Measurements from ENCODE around the gene TAF3.

TAF3 gene

DNA sequence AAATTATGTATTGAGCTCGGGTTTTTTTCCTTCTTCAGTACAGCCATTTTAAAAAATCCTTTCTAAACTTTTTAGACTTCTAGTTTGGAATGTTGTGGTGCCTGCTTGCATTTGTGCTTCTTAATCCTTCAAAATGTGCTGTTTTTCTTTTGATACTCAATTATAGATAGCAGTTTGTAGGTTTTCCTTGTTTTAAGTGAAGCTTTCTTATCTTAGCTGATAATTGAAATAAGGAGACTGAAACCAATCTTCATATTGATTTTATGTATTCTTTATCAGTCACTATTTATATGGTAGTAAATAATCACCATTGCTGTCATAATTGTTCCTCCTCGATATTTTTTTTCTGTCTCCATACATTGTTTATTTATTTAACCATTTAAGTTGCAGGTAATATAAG lies 56.6 kb downstream of the TAF3 start:
- DNase-seq (ENCODE audit: low read depth in 2 of 2), result no peak

- no peak for DNase-seq (ENCODE audit: low read depth in 2 of 2)
Observed at GRCh38 chr10:7876541-7877127, 58.3 kb downstream of the TAF3 start.

- DNase-seq (ENCODE audit: low read depth in 2 of 2), result no peak
Observed at GRCh38 chr10:7881119-7881518, 62.8 kb downstream of the TAF3 start.

GRCh38 chr10:7886056-7886455 lies 67.8 kb downstream of the TAF3 start:
- no peak for DNase-seq (ENCODE audit: low read depth in 2 of 2)

- DNase-seq (ENCODE audit: low read depth in 2 of 2), result no peak
Observed at GRCh38 chr10:7887174-7887816, 69.0 kb downstream of the TAF3 start.

DNA sequence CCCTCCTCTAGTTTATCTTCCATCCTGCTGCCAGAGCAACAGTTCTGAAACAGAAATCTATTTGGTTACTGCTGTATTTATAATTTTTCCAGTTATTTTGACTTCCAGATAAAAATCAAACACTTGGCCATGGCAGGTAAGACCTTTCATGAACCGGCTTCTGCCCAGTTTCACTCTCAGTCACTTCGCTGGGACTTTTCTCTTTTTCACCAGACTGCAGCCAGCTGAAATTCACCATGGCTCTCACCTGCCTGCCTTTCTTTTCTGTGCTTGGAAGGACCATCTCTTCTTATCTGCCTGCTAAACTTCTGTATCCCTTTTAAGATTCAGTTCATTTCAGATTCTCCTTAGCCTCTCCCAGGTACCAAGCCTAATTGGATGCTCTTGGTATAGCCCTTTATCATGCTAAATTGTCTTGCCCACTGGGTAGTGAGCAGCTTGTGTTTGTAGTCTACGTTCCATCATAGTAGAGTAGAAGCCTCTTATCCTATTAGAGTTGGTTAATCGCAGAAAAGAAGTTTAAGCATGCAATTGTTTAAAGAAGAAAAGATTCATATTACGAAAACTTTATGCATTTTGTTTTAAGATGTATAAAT lies 71.7 kb downstream of the TAF3 start:
- DNase-seq (ENCODE audit: low read depth in 2 of 2), result no peak

DNA sequence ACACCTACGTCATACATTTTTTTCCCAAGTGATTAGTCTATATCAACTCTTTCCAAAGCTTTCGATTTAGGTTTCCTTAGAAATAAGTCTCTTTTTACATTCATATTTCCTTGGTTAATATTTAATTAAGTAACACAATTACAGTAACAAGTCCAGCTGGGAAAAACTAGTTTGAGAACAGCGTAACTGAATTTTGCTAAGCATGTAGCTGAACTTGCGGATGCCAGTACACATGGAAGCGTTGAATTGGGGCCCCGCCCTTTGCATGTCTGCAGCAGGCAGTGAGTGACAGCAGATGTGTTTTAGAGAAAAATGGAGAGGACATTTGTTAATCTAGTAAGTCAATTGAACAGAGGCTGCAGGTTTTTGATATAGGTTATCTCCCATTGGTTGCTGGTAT lies 72.5 kb downstream of the TAF3 start:
- DNase-seq (ENCODE audit: low read depth in 2 of 2), result no peak

- no peak for DNase-seq (ENCODE audit: low read depth in 2 of 2)
Observed at GRCh38 chr10:7891634-7892033, 73.3 kb downstream of the TAF3 start.

- no peak for DNase-seq (ENCODE audit: low read depth in 2 of 2)
Observed at GRCh38 chr10:7892146-7892545, 73.8 kb downstream of the TAF3 start.

GRCh38 chr10:7895699-7896090 lies 77.4 kb downstream of the TAF3 start:
- no peak for DNase-seq (ENCODE audit: low read depth in 2 of 2)

DNA sequence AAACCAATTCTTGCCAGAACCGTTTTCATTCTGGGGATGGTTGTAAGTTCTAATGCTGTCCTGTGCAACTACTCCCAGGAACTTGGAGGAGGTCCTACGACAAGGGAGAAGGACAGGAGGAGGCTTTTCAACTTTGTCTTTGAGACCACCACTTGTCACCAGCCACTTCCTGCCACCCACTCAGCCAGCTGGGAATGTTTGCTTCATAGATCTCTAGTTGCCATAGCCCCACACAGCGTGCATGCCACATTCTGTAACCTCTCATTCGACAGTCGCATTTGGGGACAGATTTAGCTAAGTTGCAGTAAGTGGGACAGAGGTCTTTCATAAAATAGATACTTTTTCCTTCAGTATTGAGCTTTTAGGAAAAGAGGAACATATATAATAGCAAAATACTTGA lies 78.0 kb downstream of the TAF3 start:
- DNase-seq (ENCODE audit: low read depth in 2 of 2), result no peak

GRCh38 chr10:7901256-7901655 lies 83.0 kb downstream of the TAF3 start:
- no peak for DNase-seq (ENCODE audit: low read depth in 2 of 2)

DNA sequence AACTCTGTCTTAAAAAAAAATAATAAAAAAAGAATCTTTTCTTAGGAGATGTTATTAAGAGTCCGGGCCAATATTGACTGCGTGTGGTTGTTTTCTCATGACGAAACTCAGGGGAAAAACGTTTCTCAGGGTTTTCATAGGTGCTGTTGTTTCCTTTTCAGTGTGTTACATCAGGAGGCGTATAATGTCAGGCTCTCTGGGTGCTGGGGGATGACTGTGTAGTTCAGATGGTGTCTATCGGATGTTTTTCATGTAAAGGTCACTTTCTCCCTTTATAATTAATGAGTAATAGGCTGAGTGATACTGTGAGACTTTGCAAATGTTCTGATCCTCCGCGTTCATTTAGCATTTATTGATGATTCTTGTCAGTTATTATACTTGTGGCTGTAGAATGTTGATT lies 84.1 kb downstream of the TAF3 start:
- DNase-seq (ENCODE audit: low read depth in 2 of 2), result no peak

DNA sequence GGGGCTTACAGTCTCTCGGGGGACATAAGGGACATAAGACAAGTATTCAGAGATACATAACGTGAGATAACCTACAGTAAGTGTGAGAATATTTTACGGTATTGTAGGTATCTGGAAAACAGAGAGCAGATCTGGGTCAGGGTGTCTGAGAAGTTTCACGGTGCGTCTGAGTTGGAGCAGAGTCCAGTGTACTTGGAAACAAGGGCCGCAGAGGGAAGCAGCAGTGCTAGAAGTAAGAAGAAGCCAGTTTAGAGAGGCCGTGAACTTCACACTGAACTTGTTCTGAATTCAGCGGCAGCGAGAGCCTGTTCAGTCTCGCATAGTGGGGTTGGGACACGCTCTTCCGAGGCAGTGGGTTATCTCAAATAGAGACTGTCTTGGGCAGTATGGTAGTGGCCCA lies 85.5 kb downstream of the TAF3 start:
- DNase-seq (ENCODE audit: low read depth in 2 of 2), result no peak

DNA sequence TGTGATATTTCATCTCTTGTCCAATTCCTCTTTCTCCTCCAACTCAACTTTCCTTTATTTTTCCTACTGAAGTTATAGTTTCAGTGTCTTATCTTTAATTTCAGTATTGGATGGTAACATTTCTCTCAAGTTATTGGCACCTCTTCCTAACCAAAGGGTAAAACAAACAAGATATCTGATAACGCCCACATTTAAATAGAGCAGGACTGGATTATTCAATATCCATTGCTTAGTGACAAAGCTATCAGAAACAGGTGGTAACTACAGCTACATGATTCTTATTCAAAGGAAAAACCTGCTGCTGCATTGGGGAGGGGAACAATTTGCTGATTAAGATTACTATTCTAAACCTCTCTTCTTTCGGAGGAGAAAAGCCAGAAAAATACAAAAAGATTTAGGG lies 87.8 kb downstream of the TAF3 start:
- no peak for DNase-seq (ENCODE audit: low read depth in 2 of 2)

GRCh38 chr10:7908541-7909210 lies 90.4 kb downstream of the TAF3 start:
- no peak for DNase-seq (ENCODE audit: low read depth in 2 of 2)

- no peak for DNase-seq (ENCODE audit: low read depth in 2 of 2)
Observed at GRCh38 chr10:7913126-7913872, 95.0 kb downstream of the TAF3 start.

DNA sequence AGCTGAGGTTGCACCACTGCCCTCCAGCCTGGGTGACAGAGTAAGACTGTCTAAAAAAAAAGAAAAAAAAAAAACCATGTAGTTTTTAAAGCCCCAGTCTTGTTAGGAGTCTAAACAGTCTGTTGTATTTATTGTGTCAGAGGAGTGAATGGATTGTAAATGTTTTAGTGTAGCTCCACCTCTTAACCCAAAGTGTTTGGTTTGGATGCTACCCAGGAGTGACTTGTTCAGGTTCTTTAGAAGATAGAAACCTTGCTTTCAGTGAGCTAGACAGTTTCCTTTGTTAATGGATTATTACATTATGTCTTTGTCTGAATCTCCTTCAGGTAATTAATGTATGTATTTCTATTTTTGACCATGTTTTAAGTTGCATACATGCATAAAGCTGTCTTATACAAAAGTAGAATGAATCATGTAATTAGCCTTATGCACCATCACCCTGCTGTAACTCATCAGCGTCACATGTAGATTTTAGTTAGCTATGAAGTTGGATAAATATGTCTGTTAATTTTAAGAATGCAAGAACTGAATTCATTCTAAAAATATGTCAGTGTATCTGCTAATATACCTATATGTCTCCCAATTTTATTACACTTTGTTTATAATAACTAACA lies 97.7 kb downstream of the TAF3 start:
- DNase-seq (ENCODE audit: low read depth in 2 of 2), result no peak

GRCh38 chr10:7917736-7918135 lies 99.4 kb downstream of the TAF3 start:
- no peak for DNase-seq (ENCODE audit: low read depth in 2 of 2)

DNA sequence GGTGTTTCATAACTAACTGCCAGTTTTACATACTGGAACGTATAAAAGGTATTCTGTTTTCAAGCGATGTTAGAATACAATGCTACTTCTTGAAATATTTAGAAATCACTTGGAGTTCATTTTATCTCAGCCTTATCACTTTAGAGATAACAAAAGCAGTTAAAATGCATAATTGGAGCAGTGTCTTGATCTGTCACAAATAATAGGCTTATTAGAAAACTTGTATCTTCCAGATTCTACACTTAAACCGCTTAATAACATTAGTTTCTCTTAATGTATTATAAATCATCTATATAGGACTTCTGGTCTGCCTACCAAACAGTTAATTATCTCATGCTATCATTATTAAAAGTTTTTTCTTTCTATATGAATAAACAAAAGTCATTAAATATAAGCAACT lies 104.4 kb downstream of the TAF3 start:
- no peak for DNase-seq (ENCODE audit: low read depth in 2 of 2)

- no peak for DNase-seq (ENCODE audit: low read depth in 2 of 2)
Observed at GRCh38 chr10:7928536-7928935, 110.2 kb downstream of the TAF3 start.

Measured in stimulated activated CD4-positive, alpha-beta T cell treated with anti-CD3 and anti-CD28 coated beads, Interleukin-1b, Interleukin-23, amount 100 ng/mL, for 1 hour (primary cell).